Stimulated activated naive CD4-positive, alpha-beta T cell (primary cell): ENCODE results near the gene ZFP28.

Experiments
- DNase-seq, 6 experiments: peaks; one replicate each; lab custom pipeline; 2025; lab: John Stamatoyannopoulos, UW

The ZFP28 gene

DNA sequence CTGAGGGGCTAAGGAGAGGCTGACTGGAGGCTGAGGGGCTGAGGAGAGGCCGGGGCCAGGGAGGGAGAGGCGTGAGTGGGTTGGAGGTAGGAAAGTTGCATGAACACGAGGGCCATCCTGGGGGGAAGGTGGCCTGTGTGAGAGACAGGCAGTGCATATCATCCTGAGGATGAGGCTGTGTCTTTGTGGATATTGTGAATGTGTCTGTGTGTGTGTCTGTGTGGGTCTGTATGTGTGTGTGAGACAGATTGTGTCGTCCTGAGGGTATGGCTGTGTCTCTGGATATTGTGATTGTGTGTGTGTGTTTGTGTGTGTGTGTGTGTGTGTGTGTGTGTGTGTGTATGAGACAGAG, 56.8 kb downstream of the ZFP28 start:
- DNase-seq = no peak

DNA sequence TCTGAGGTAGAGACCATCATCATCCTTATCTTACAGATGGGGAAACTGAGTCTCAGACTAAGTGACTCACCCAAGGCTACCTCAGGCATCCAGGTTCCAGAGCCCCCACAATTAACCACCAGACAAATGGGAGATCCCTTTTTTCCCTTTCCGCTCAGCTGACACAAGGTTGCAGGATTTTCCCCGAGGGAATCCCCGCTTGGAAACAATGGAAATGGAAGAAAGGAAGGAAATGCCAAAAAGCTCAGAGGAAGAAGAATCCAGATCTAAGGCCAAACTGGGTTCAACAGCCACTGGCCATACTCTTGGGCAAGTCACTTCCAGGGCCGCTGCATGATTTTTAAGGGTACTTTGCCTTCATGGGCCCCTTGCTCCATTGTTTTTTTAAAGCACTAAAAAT, 57.9 kb downstream of the ZFP28 start:
- DNase-seq = no peak

DNA sequence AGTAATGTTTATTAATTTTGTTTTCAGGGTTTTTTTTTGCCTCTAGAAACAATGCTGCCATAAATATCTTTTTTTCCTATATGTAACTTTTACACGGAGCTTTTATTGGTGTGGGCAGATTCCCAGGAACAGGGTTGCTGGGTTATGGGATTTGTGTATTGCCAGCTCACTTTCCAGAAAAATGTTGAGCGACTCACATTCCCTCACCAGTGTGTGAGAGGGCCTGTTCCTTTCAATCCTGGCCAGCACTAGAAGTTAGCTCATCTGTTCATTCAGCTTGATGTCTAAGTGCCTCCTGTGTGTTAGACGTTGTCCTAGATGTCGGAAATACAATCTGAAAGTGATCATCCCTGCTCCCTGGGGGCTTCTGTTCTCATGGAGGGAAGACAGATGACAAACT, 58.9 kb downstream of the ZFP28 start:
- no peak for DNase-seq

DNA sequence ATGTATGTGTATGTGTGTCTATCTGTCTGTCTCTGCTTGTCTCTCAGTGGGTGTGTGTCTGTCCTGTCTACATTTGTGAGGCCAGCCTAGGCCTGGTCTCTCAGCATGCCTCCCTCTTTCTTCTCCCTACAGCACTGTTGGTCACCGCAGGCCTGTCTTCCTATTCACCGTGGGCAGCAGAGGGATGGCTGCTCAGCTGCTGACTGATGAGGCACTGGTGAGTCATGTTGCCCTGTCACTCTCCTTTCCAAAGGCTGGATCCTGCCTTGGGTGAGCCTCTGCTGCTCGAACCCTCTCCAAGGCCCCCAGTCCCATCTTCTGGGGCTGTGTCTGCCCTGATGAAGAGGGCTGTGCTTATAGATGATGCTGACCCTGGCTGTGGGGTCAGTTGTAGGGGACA, 62.6 kb downstream of the ZFP28 start:
- no peak for DNase-seq

DNA sequence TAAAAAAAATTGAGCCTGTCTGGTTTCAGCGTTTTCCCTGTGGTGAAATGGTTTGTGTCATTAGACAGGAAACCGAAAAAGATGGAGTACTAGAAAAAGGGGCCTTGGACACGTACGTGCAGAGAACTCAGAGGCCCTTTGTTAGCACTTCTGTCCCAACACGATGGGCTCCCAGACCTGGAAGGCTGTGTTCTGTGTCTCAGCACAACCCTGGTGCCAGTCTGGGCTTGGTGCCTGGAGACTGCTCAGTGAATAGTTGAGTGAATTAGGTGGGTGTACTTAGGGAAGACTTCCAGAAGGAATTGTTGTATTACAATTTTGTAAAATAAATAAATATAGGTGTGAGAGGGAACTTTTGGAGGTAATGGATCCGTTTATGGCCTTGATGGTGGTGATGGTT, 65.1 kb downstream of the ZFP28 start:
- DNase-seq = no peak
